ENCODE results near the gene LAPTM5.

LAPTM5 gene

DNA sequence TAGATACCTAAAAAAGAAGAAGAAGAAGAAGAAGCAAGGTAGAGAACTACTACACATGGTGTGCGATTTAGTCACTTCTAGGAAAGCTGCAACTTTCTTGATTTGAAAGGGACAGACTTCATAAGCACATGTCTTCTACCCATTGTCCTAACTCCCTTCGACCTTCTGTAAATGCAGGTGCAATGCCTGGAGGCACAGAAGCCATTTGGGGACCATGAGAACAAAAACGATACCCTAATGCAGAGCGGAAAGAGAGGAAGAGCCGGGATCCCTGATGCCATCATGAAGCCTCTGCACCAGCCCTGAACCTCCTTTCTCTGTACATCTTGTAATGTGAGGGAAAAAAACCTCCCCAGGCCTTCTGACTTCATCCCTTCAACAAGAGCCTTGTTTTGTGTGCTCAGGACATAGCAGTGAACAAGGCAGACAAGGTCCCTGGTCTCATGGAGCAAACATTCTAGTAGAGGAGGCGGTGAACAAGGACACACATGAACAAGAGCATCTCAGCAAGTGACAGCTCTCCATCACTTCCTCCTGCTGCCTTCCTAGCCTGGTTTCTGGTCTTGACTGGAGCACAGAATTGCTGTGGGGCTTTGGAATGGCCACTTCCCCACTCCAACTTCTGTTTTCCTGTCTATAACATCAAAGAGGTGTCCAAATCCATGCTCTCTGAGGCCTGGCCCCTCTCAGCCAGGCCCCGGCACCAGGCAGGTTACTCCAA lies 5.5 kb upstream of the LAPTM5 start:
- no CpG with 5 or more reads among the region's 7 CpGs for WGBS, 2 donors (ENCODE audit: extremely low coverage in 2 of 2, insufficient read length in 2 of 2, insufficient replicate concordance in 1 of 2)

DNA sequence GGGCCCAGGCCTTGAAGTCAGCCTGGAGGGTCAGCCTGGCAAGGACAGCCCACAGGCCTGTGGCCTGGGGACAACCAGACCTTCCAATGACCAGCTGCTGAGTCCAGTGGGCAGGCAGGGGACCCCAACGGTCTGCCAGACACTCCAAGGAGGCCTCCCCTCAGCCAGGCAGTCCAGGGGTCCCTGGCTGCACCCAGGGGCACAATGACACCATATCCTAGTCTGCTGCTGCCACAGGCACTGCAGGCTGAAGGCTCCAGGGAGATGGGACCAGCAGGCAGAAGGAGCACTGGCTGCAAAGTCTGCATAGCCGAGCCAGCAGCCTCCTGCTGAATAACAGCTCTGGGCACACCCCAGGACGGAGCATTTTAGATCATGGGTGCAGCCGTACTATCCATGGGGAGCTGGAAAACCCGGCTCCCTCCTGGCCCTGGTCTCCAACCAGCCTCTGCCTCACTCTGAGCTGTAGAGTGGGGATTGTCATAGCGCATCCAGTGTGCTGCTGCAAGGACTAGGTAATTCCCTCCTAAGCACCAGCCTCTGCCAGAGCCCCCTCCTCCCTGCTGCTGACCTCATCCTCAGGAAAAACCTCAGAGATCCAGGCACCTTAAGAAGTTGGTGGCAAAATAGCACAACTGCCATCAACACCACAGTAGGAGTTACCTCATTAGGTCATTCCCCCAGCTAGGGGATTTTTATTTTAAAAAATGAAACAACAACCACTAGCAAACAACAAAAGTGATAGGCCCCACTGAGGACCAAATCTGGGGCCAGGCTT lies 4.8 kb upstream of the LAPTM5 start:
- H4K91ac ChIP-seq (ENCODE audit: low read depth, low read length, poor library complexity), result no peak overlapping the region
- H3K18ac ChIP-seq (ENCODE audit: low read length), result peak overlapping the region; percentile 85
- no peak overlapping the region for H3K4ac ChIP-seq (ENCODE audit: low read length)
- no peak overlapping the region for H2BK5ac ChIP-seq (ENCODE audit: low read length)
- no peak overlapping the region for H2AK5ac ChIP-seq (ENCODE audit: low read depth, low read length)
- peaks cover 14 to 18% of the 10 kb centered on the region in 2 donors for H3K4me1 ChIP-seq (ENCODE audit: control insufficient read depth in 2 of 2, insufficient read depth in 1 of 2, low read depth in 1 of 2, low read length in 2 of 2)
- H2AFZ ChIP-seq (ENCODE audit: low read length), result peak overlapping the region; percentile 70
- H2BK12ac ChIP-seq (ENCODE audit: low read length), result no peak overlapping the region
- no peak overlapping the region for H2BK15ac ChIP-seq (ENCODE audit: low read length)
- no peak overlapping the region for H3K4me3 ChIP-seq (ENCODE audit: low read length in 2 of 2)
- no peak overlapping the region for H3K23ac ChIP-seq (ENCODE audit: low read depth, low read length, poor library complexity)
- peak overlapping the region; percentile 89 for H4K8ac ChIP-seq (ENCODE audit: low read depth, low read length)
- peaks cover 0 to 3% of the 10 kb centered on the region in 2 donors for H3K9me3 ChIP-seq (replicated peaks in 1 of 2; ENCODE audit: control insufficient read depth in 2 of 2, insufficient read depth in 1 of 2, low read depth in 1 of 2, low read length in 2 of 2)
- no peaks in the 10 kb centered on the region for H3K36me3 ChIP-seq (replicated peaks in 1 of 2; ENCODE audit: control insufficient read depth in 2 of 2, insufficient read depth in 2 of 2, low read length in 2 of 2)
- no peaks in the 10 kb centered on the region for H3K79me1 ChIP-seq (ENCODE audit: low read depth, low read length)
- H3K14ac ChIP-seq (ENCODE audit: low read length), result no peak overlapping the region
- no peaks in the 10 kb centered on the region for H3K27me3 ChIP-seq (ENCODE audit: control insufficient read depth in 3 of 3, insufficient read depth in 3 of 3, low read depth in 1 of 3, low read length in 3 of 3)
- H2BK120ac ChIP-seq (ENCODE audit: low read depth, low read length), result no peak overlapping the region
- DNase-seq (ENCODE audit: low spot score), result no peak
- WGBS, 2 donors (ENCODE audit: extremely low coverage in 2 of 2, insufficient read length in 2 of 2, insufficient replicate concordance in 1 of 2), result no CpG with 5 or more reads among the region's 6 CpGs
- no peak overlapping the region for H3K27ac ChIP-seq (replicated peaks; ENCODE audit: low read length)
- H3K4me2 ChIP-seq (ENCODE audit: insufficient read depth, low read length, poor library complexity, severe bottlenecking), result no peak overlapping the region
- no peak overlapping the region for H3K9ac ChIP-seq (ENCODE audit: low read depth, low read length, poor library complexity)

More for the DNA sequence above, 5.5 kb upstream of the LAPTM5 start:
- peaks cover 0 to 3% of the 10 kb centered on the region in 2 donors for H3K9me3 ChIP-seq (replicated peaks in 1 of 2; ENCODE audit: control insufficient read depth in 2 of 2, insufficient read depth in 1 of 2, low read depth in 1 of 2, low read length in 2 of 2)
- no peak overlapping the region for H2AK5ac ChIP-seq (ENCODE audit: low read depth, low read length)
- no peak overlapping the region for H2BK12ac ChIP-seq (ENCODE audit: low read length)
- no peak overlapping the region for H2BK120ac ChIP-seq (ENCODE audit: low read depth, low read length)
- H4K91ac ChIP-seq (ENCODE audit: low read depth, low read length, poor library complexity), result no peak overlapping the region
- no peaks in the 10 kb centered on the region for H3K36me3 ChIP-seq (replicated peaks in 1 of 2; ENCODE audit: control insufficient read depth in 2 of 2, insufficient read depth in 2 of 2, low read length in 2 of 2)
- H3K9ac ChIP-seq (ENCODE audit: low read depth, low read length, poor library complexity), result no peak overlapping the region
- no peak overlapping the region for H3K23ac ChIP-seq (ENCODE audit: low read depth, low read length, poor library complexity)
- H3K27ac ChIP-seq (replicated peaks; ENCODE audit: low read length), result no peak overlapping the region
- H3K4me3 ChIP-seq (ENCODE audit: low read length in 2 of 2), result no peak overlapping the region
- H3K4me1 ChIP-seq (ENCODE audit: control insufficient read depth in 2 of 2, insufficient read depth in 1 of 2, low read depth in 1 of 2, low read length in 2 of 2), result peaks cover 14 to 18% of the 10 kb centered on the region in 2 donors
- H2BK15ac ChIP-seq (ENCODE audit: low read length), result no peak overlapping the region
- no peak overlapping the region for H4K8ac ChIP-seq (ENCODE audit: low read depth, low read length)
- peak overlapping the region; percentile 63 for H2AFZ ChIP-seq (ENCODE audit: low read length)
- no peak overlapping the region for H2BK5ac ChIP-seq (ENCODE audit: low read length)
- H3K14ac ChIP-seq (ENCODE audit: low read length), result no peak overlapping the region
- H3K18ac ChIP-seq (ENCODE audit: low read length), result no peak overlapping the region
- no peaks in the 10 kb centered on the region for H3K27me3 ChIP-seq (ENCODE audit: control insufficient read depth in 3 of 3, insufficient read depth in 3 of 3, low read depth in 1 of 3, low read length in 3 of 3)
- no peak overlapping the region for H3K4ac ChIP-seq (ENCODE audit: low read length)
- no peak for DNase-seq (ENCODE audit: low spot score)
- H3K79me1 ChIP-seq (ENCODE audit: low read depth, low read length), result no peaks in the 10 kb centered on the region
- no peak overlapping the region for H3K4me2 ChIP-seq (ENCODE audit: insufficient read depth, low read length, poor library complexity, severe bottlenecking)

DNA sequence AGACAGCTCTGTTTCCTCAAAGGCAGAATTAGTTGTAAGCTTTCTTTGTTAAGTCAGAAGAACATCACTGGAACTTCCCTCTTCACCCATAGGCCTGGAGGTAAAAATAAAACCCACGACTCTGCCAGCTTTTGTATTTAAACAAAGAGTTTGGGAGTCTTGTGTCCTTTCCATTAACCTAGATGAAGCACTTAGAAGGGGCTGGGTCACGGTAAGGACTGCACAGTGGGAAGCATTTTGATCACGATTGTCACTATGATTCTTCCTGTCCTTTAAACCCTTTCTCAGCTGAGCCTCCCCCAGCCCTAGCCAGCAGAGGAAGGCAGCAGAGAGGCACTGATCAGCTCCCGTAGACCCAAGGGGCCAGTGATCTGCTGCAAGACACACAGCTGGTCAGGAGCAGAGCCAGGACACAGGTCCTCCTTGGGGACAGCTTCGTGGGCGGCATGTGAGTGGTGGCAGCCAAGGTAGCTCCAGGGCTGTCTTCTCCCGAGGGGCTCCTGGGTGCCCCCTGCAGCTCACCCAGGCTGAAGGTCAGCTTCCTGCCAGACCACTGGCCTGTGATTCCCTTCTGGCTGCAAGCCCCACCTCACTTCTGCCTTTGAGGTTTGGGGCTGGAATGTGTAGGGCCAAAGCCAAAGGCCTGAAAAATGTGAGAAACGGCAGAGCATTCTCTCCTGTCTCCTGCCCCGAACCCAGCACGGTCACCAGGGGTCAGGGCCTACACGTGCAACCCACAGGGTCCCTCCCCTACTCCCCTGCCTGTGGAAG lies 4.0 kb upstream of the LAPTM5 start:
- Histone ChIP-seq H3K79me1 (ENCODE audit: low read depth, low read length) (no peaks in the 10 kb centered on the region), H4K8ac (ENCODE audit: low read depth, low read length) (peak overlapping the region; percentile 89), H3K4ac (ENCODE audit: low read length) (no peak overlapping the region), H3K27me3 (ENCODE audit: control insufficient read depth in 3 of 3, insufficient read depth in 3 of 3, low read depth in 1 of 3, low read length in 3 of 3) (no peaks in the 10 kb centered on the region), H3K23ac (ENCODE audit: low read depth, low read length, poor library complexity) (no peak overlapping the region), H3K18ac (ENCODE audit: low read length) (peak overlapping the region; percentile 85), H2BK5ac (ENCODE audit: low read length) (no peak overlapping the region), H2BK12ac (ENCODE audit: low read length) (no peak overlapping the region), H2AFZ (ENCODE audit: low read length) (peak overlapping the region; percentile 70), H2BK15ac (ENCODE audit: low read length) (no peak overlapping the region), H3K9ac (ENCODE audit: low read depth, low read length, poor library complexity) (no peak overlapping the region), H3K9me3 (replicated peaks in 1 of 2; ENCODE audit: control insufficient read depth in 2 of 2, insufficient read depth in 1 of 2, low read depth in 1 of 2, low read length in 2 of 2) (peaks cover 0 to 3% of the 10 kb centered on the region in 2 donors), H3K4me2 (ENCODE audit: insufficient read depth, low read length, poor library complexity, severe bottlenecking) (no peak overlapping the region), H3K36me3 (replicated peaks in 1 of 2; ENCODE audit: control insufficient read depth in 2 of 2, insufficient read depth in 2 of 2, low read length in 2 of 2) (no peaks in the 10 kb centered on the region), H4K91ac (ENCODE audit: low read depth, low read length, poor library complexity) (no peak overlapping the region), H3K27ac (replicated peaks; ENCODE audit: low read length) (no peak overlapping the region), H3K4me3 (ENCODE audit: low read length in 2 of 2) (no peak overlapping the region), H3K4me1 (ENCODE audit: control insufficient read depth in 2 of 2, insufficient read depth in 1 of 2, low read depth in 1 of 2, low read length in 2 of 2) (peaks cover 14 to 24% of the 10 kb centered on the region in 2 donors), H3K14ac (ENCODE audit: low read length) (no peak overlapping the region), H2BK120ac (ENCODE audit: low read depth, low read length) (no peak overlapping the region), H2AK5ac (ENCODE audit: low read depth, low read length) (no peak overlapping the region)
- DNase-seq (ENCODE audit: low spot score), result no peak
- WGBS, 2 donors (ENCODE audit: extremely low coverage in 2 of 2, insufficient read length in 2 of 2, insufficient replicate concordance in 1 of 2), result no CpG with 5 or more reads among the region's 11 CpGs

All from neuronal stem cell (in vitro differentiated cells).